GM18505 (cell line): ENCODE results near the gene TMPRSS9.
"Not testable (repeated sequence)": the region's sequence is repeated elsewhere in the genome, so short reads cannot be mapped to it uniquely, and the experiment has no call there.

Experiments
- ATAC-seq: cut with Tn5 transposase; IDR thresholded peaks from one replicate; pipeline ENCODE4 v1.9.1; 2021; ENCODE audit not compliant: unreplicated experiment
- POLR2A ChIP-seq: IDR thresholded peaks from 4 replicates; pipeline ENCODE4 v1.6.1; 2011; ENCODE audit warnings: borderline replicate concordance; ENCODE audit not compliant: insufficient read depth, insufficient read length; ENCODE audit errors: extremely low read depth

TMPRSS9 gene

DNA sequence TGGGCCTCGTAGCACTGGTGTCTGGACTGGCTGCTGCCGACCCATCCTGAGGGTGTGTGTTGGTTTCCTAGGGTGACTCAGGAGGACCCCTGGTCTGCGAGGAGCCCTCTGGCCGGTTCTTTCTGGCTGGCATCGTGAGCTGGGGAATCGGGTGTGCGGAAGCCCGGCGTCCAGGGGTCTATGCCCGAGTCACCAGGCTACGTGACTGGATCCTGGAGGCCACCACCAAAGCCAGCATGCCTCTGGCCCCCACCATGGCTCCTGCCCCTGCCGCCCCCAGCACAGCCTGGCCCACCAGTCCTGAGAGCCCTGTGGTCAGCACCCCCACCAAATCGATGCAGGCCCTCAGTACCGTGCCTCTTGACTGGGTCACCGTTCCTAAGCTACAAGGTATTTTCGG lies 53.6 kb downstream of the TMPRSS9 start:
- no peak for ATAC-seq
- no peak for TF ChIP-seq POLR2A

DNA sequence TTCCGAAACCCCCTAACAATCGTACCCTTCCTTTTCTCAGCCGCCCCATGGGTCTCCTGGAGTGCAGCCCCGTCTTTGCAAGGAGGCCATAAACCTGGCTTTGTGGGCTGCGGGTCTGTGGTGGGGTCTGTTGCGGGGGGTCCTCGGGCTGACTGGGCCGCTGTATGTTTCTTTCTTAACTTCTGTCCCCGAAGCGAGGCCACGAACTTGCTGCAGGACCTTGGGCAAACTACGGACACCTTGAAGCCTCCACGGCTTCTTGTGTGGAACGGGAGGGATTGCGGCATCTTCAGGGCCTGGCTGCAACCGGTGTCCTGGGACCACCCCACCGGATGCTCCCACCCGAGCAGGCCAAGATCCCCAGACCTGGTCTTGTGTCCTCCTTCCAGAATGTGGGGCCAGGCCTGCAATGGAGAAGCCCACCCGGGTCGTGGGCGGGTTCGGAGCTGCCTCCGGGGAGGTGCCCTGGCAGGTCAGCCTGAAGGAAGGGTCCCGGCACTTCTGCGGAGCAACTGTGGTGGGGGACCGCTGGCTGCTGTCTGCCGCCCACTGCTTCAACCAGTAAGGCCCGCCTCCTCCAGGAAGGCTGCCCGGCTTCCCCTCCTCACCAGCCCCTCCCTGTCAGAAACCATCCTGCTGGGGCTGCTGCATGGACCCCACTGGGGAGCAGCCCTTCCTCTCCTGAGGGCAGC lies 55.4 kb downstream of the TMPRSS9 start:
- ATAC-seq, result no peak
- no peak for TF ChIP-seq POLR2A

- ATAC-seq, result no peak
- TF ChIP-seq POLR2A, result no peak
Observed at GRCh38 chr19:2415973-2416319, 55.9 kb downstream of the TMPRSS9 start.

DNA sequence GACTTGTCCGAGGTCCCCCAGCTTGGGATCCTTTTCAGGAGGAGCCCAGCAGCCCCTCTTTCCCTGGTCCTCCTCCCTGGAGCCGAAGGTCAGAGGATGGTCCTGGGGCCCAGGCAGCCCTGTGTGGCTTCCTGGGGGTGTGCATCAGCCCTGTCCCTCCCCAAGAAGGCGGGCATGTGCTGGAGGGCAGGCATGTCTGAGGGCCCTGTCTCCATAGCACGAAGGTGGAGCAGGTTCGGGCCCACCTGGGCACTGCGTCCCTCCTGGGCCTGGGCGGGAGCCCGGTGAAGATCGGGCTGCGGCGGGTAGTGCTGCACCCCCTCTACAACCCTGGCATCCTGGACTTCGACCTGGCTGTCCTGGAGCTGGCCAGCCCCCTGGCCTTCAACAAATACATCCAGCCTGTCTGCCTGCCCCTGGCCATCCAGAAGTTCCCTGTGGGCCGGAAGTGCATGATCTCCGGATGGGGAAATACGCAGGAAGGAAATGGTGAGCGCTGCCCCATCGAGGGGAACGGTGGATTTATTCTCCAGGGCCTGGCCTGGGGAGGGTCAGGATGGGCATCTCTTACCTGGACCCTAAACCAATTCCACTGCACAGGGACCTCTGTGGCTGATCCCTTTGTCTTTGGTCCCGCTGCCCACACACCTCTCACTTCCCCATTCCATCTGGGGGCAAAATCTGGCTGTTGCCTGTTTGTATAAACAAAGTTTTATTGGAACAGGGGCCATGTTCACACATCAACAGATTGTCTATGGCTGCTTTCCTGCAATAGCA lies 56.4 kb downstream of the TMPRSS9 start:
- no peak for ATAC-seq
- no peak for TF ChIP-seq POLR2A

GRCh38 chr19:2417436-2417835 lies 57.4 kb downstream of the TMPRSS9 start:
- not testable (repeated sequence) for ATAC-seq

DNA sequence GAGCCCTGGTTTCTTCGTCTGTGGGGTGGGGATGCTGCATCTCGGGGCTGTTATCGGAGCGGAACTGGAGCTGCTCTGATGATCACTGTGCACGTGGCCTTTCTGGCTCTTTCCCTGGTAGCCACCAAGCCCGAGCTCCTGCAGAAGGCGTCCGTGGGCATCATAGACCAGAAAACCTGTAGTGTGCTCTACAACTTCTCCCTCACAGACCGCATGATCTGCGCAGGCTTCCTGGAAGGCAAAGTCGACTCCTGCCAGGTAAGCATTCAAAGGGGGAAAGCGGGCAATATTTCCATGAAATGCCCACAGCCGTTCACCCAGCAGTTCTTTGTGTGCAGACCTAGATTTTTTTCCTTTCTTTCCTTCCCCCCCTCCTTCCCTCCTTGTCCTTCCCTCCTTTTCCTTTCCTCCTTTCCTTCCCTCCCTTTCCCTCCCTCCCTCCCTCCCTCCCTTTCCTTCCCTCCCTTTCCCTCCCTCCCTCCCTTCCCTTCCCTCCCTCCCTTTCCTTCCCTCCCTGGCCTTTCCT lies 57.9 kb downstream of the TMPRSS9 start:
- no peak for ATAC-seq
- no peak for TF ChIP-seq POLR2A

GRCh38 chr19:2419754-2420153 lies 59.7 kb downstream of the TMPRSS9 start:
- no peak for ATAC-seq
- TF ChIP-seq POLR2A, result no peak

DNA sequence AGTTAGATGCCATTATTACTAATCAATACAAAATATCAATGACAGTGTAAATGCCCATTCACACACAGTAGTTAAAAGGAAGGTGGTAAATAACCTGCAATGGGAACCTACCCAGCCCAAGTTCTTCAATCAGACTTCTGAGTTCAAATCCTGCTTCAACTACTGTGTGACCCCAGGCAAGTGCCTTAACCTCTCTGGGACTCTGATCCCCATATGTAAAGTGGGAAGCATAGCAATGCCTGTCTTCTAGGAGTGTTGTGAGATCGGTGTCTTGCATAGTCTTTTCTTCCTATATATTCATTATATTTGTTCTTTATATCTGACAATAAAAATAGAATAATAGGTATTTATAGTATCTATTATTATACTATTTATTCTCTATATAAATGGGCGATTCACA lies 60.4 kb downstream of the TMPRSS9 start:
- no peak for ATAC-seq
- no peak for TF ChIP-seq POLR2A

GRCh38 chr19:2421581-2422306 lies 61.7 kb downstream of the TMPRSS9 start:
- no peak for TF ChIP-seq POLR2A
- ATAC-seq, result no peak

DNA sequence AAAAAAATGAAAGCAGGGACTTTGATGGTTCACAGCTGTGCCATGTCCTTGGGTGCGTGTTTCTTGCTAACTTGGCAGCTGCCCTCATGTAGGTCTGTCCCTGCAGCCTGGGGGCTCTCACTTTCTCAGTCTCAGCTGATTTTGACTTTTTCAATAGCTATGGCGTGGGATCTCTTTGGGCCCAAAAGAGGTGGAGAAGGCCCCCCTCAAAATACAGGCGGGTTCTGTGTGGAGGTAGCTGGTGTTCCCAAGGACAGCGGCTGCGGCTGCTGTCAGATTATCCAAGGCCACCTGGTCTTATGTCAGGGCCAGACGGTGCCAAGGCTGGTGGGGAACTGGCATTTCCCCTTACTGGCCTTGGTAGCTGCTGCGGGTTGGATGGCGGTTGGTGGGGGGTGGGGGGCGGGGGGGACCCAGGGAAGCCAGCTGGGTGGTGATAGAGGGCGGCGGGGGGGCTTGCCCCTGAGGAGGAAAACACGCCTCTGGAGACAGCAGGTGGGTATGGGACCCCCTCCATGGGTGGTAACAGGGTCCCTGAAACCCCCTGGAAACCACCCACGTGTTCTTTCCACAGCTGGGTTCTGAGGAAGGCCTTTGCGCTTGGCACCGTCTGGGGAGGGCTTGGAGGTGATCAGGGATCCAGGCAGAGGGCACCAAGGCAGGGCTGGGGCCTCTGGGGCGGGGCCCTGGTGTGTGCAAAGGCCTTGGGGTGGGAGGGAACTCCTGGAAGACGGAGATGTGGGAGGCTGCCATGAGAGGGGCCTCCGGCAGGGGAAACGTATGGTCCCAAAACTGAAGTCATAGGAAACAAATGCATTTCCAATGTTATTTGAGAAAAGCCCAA lies 63.2 kb downstream of the TMPRSS9 start:
- ATAC-seq, result no peak
- no peak for TF ChIP-seq POLR2A

- ATAC-seq, result no peak
- TF ChIP-seq POLR2A, result no peak
Observed at GRCh38 chr19:2423915-2424685, 64.0 kb downstream of the TMPRSS9 start.
